Osteoblast (primary cell): ENCODE results near the gene OAS2. TPM values are rescaled to one million over a fixed set of nuclear protein-coding genes. Genes with fewer than 3 reads are reported as not detected.

Experiments
- DNase-seq: peaks from one replicate; pipeline ENCODE4 v3.0.0; 2011; ENCODE audit warnings: low spot score, mixed read lengths; ENCODE audit not compliant: insufficient read length; ENCODE audit errors: missing footprints
- H2AFZ ChIP-seq: 2 replicates; pipeline ENCODE4 v1.6.0; 2011; ENCODE audit warnings: mild to moderate bottlenecking, low read length
- H3K27ac ChIP-seq: 2 replicates; pipeline ENCODE4 v1.5.1; 2011; ENCODE audit warnings: mild to moderate bottlenecking, low read depth, low read length, moderate library complexity
- H3K27me3 ChIP-seq: 2 replicates; pipeline ENCODE4 v1.6.0; 2012; ENCODE audit warnings: mild to moderate bottlenecking, control low read depth, inconsistent platforms, low read length, moderate library complexity; ENCODE audit not compliant: insufficient read depth
- H3K36me3 ChIP-seq: 2 replicates; pipeline ENCODE4 v1.5.1; 2011; ENCODE audit warnings: mild to moderate bottlenecking, low read length, control low read depth, moderate library complexity; ENCODE audit not compliant: insufficient read depth
- H3K4me1 ChIP-seq: 2 replicates; pipeline ENCODE4 v1.5.1; 2011; ENCODE audit warnings: mild to moderate bottlenecking, low read length, control low read depth, moderate library complexity; ENCODE audit not compliant: insufficient read depth
- H3K4me2 ChIP-seq: 2 replicates; pipeline ENCODE4 v1.6.0; 2011; ENCODE audit warnings: mild to moderate bottlenecking, low read length; ENCODE audit not compliant: insufficient read depth
- H3K4me3 ChIP-seq: fragments of 200-600 bp; sonication (generic); 3 replicates; pipeline ENCODE4 v1.5.1; 2012; ENCODE audit warnings: mild to moderate bottlenecking, low read length, inconsistent platforms; ENCODE audit not compliant: insufficient read depth
- H3K79me2 ChIP-seq: 2 replicates; pipeline ENCODE4 v1.6.0; 2012; ENCODE audit warnings: mild to moderate bottlenecking, low read length, control low read depth, inconsistent platforms; ENCODE audit not compliant: insufficient read depth
- H3K9me3 ChIP-seq: 2 replicates; pipeline ENCODE4 v1.5.1; 2011; ENCODE audit warnings: low read depth, low read length, control low read depth
- H4K20me1 ChIP-seq: 2 replicates; pipeline ENCODE4 v1.6.0; 2012; ENCODE audit warnings: mild to moderate bottlenecking, low read length, control low read depth; ENCODE audit not compliant: insufficient read depth
- total RNA-seq: library from RNA; depleted of rRNA; stranded (reverse); fragments of >200 nt; gene quantifications from 2 replicates; pipeline ENCODE4 v1.2.3, GENCODE V29; 2012
- TF ChIP-seq, protein P1 (sequence below): IDR thresholded peaks from 2 replicates; pipeline ENCODE4 v1.5.1; 2011; ENCODE audit warnings: mild to moderate bottlenecking, low read depth, low read length, moderate library complexity; ENCODE audit errors: extremely low read depth

OAS2 gene
- total RNA-seq, 1 donor: 18.1 TPM

DNA sequence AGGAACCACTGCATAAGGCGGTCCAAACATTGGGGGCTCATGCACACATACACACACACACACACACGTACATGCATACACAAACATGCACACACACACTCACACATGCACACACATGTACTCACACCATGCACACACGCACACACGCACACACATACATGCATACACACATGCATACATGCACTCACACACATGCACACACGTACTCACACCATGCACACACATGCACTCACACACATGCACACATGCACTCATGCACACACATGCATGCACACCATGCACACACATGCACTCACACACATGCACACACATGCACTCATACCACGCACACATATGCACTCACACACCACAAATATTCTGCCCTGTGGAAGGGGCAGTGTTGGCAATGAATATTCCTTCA is 22.1 kb downstream of the OAS2 start:
- H3K36me3 ChIP-seq: no peaks in the 10 kb centered on the region
- H3K4me2 ChIP-seq: no peak overlapping the region
- H2AFZ ChIP-seq: no peak overlapping the region
- H3K4me1 ChIP-seq: no peaks in the 10 kb centered on the region
- H3K9me3 ChIP-seq: peaks cover 2% of the 10 kb centered on the region
- H3K27ac ChIP-seq: no peak overlapping the region
- no peak for DNase-seq
- H3K79me2 ChIP-seq: no peaks in the 10 kb centered on the region
- H4K20me1 ChIP-seq: no peaks in the 10 kb centered on the region
- TF ChIP-seq, protein P1, sequence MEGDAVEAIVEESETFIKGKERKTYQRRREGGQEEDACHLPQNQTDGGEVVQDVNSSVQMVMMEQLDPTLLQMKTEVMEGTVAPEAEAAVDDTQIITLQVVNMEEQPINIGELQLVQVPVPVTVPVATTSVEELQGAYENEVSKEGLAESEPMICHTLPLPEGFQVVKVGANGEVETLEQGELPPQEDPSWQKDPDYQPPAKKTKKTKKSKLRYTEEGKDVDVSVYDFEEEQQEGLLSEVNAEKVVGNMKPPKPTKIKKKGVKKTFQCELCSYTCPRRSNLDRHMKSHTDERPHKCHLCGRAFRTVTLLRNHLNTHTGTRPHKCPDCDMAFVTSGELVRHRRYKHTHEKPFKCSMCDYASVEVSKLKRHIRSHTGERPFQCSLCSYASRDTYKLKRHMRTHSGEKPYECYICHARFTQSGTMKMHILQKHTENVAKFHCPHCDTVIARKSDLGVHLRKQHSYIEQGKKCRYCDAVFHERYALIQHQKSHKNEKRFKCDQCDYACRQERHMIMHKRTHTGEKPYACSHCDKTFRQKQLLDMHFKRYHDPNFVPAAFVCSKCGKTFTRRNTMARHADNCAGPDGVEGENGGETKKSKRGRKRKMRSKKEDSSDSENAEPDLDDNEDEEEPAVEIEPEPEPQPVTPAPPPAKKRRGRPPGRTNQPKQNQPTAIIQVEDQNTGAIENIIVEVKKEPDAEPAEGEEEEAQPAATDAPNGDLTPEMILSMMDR: no peak
- no peaks in the 10 kb centered on the region for H3K27me3 ChIP-seq
- H3K4me3 ChIP-seq: no peak overlapping the region

DNA sequence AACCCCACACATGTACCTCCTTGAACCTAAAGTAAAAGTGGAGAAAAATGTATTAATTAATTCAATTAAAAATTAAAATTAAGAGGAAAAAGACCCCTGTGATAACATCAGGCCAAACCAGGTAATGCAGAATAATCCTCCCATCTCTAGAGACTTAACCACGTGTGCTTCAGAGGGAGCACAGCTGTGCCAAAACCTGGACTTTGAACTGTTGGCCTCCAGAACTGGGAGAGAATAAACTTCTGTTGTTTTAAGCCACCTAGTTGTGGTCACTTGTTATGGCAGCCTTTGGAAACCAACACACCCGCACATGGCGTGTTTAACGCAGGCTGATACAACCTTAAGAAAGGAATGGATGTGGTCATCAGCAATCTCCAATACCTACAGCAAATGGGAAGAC is 23.8 kb downstream of the OAS2 start:
- H3K79me2 ChIP-seq: no peaks in the 10 kb centered on the region
- H3K4me2 ChIP-seq: no peak overlapping the region
- TF ChIP-seq, protein P1: peak; percentile 7
- no peaks in the 10 kb centered on the region for H4K20me1 ChIP-seq
- no peaks in the 10 kb centered on the region for H3K27me3 ChIP-seq
- no peak overlapping the region for H3K27ac ChIP-seq
- no peak overlapping the region for H3K4me3 ChIP-seq
- no peaks in the 10 kb centered on the region for H3K36me3 ChIP-seq
- H3K9me3 ChIP-seq: peaks cover 2% of the 10 kb centered on the region
- H3K4me1 ChIP-seq: peaks cover 8% of the 10 kb centered on the region
- no peak overlapping the region for H2AFZ ChIP-seq
- DNase-seq: peak; percentile 15

DNA sequence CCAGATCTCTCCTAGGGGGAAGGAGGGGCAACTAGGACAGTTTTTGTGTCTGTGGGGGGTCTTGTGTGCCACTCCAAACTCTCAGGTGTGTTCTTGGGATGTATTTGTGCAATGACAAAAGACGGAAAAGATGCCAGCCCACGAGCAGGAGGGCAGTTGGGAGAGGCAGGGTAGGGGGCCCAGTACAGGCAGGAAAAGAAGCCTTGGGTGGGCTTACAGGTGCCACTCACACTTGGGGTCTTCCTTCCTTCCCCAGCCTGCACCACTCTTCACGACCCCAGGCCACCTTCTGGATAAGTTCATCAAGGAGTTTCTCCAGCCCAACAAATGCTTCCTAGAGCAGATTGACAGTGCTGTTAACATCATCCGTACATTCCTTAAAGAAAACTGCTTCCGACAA is 24.4 kb downstream of the OAS2 start:
- peaks cover 13% of the 10 kb centered on the region for H3K4me1 ChIP-seq
- no peak for DNase-seq
- no peaks in the 10 kb centered on the region for H3K27me3 ChIP-seq
- TF ChIP-seq, protein P1: no peak
- H3K4me2 ChIP-seq: no peak overlapping the region
- H2AFZ ChIP-seq: no peak overlapping the region
- H3K27ac ChIP-seq: no peak overlapping the region
- no peaks in the 10 kb centered on the region for H3K79me2 ChIP-seq
- no peaks in the 10 kb centered on the region for H3K36me3 ChIP-seq
- H4K20me1 ChIP-seq: no peaks in the 10 kb centered on the region
- peaks cover 2% of the 10 kb centered on the region for H3K9me3 ChIP-seq
- no peak overlapping the region for H3K4me3 ChIP-seq

GRCh38 chr12:113003636-113004035 is 25.3 kb downstream of the OAS2 start:
- no peak for DNase-seq
- Histone ChIP-seq H3K36me3 (no peaks in the 10 kb centered on the region), H2AFZ (no peak overlapping the region), H3K27ac (no peak overlapping the region), H3K79me2 (no peaks in the 10 kb centered on the region), H3K4me2 (no peak overlapping the region), H3K27me3 (no peaks in the 10 kb centered on the region), H3K4me1 (peaks cover 16% of the 10 kb centered on the region), H3K9me3 (peaks cover under 1% of the 10 kb centered on the region), H4K20me1 (no peaks in the 10 kb centered on the region), H3K4me3 (no peak overlapping the region)
- TF ChIP-seq, protein P1: no peak
